T-cell (primary cell): ENCODE measurements around the gene TNC. TPM values are rescaled to one million over a fixed set of nuclear protein-coding genes. Genes with fewer than 3 reads are reported as not detected.

Source experiments
- ATAC-seq, 4 experiments: fragments of 200-7000 bp in 3 of 4; fragments of 150-1000 bp in 1 of 4; cut with Tn5 transposase; replicated peaks in 1 of 4; 1 replicate in 3 of 4; 2 replicates in 1 of 4; pipeline ENCODE4 v1.10.0; 2021; ENCODE audit warnings: moderate library complexity in 3 of 4, mild to moderate bottlenecking in 2 of 4, moderate number of reproducible peaks in 1 of 4
- CTCF ChIA-PET, 2 donors: fragments of 300-600 bp; sonication (Branson Sonifier 250); formaldehyde crosslinking; loops; one replicate each; lab custom pipeline; 2022; ENCODE audit warnings: antibody characterized with exemption in 2 of 2; lab: Charles Lee
- POLR2A ChIA-PET, 2 donors: fragments of 300-600 bp; sonication (Branson Sonifier 250); formaldehyde crosslinking; loops; one replicate each; lab custom pipeline; 2022; ENCODE audit warnings: antibody characterized with exemption in 2 of 2; lab: Charles Lee
- DNase-seq, 35 experiments: peaks; one replicate each; pipeline versions ENCODE4 v3.0.0 to v3.0.0-alpha.2; 2013 to 2023
- H3K27ac ChIP-seq: one replicate; pipeline ENCODE4 v1.5.1; 2013; ENCODE audit warnings: low read length
- H3K27me3 ChIP-seq, 2 experiments: replicated peaks in 1 of 2; 1 replicate in 1 of 2; 2 replicates in 1 of 2; pipeline versions ENCODE4 v1.6.1 to v1.7.0; 2013; ENCODE audit warnings: low read length in 1 of 2, mixed read lengths in 1 of 2; ENCODE audit not compliant: control insufficient read depth in 2 of 2, insufficient read depth in 2 of 2; ENCODE audit errors: extremely low read depth in 1 of 2
- H3K36me3 ChIP-seq, 2 donors: 1 replicate in 1 of 2; 2 replicates in 1 of 2; pipeline versions ENCODE4 v1.6.1 to v1.7.0; 2013; ENCODE audit warnings: low read length in 1 of 2; ENCODE audit not compliant: control insufficient read depth in 2 of 2, insufficient read depth in 1 of 2; ENCODE audit errors: extremely low read depth in 1 of 2
- H3K4me1 ChIP-seq, 2 experiments: 1 replicate in 1 of 2; 2 replicates in 1 of 2; pipeline versions ENCODE4 v1.6.1 to v1.7.0; 2013; ENCODE audit warnings: low read length in 2 of 2, mixed read lengths in 1 of 2; ENCODE audit not compliant: insufficient read depth in 2 of 2, control insufficient read depth in 1 of 2; ENCODE audit errors: extremely low read depth in 1 of 2
- H3K4me3 ChIP-seq, 2 donors: 1 replicate in 1 of 2; 2 replicates in 1 of 2; pipeline versions ENCODE4 v1.5.1 to v1.7.0; 2013; ENCODE audit warnings: mild to moderate bottlenecking in 2 of 2, low read length in 1 of 2, moderate library complexity in 1 of 2; ENCODE audit not compliant: control insufficient read depth in 1 of 2; ENCODE audit errors: extremely low read depth in 1 of 2
- H3K9me3 ChIP-seq: 2 replicates; pipeline ENCODE4 v1.7.0; 2013
- H3K27ac Mint-ChIP-seq, 2 donors: one replicate each; pipeline ENCODE4 v1.8.0; 2020 to 2021; ENCODE audit warnings: mild to moderate bottlenecking in 2 of 2, mixed read lengths in 2 of 2
- H3K27me3 Mint-ChIP-seq, 2 donors: one replicate each; pipeline ENCODE4 v1.8.0; 2021 to 2022; ENCODE audit warnings: mixed read lengths in 2 of 2
- H3K36me3 Mint-ChIP-seq: one replicate; pipeline ENCODE4 v1.8.0; 2021; ENCODE audit warnings: mixed read lengths
- H3K4me1 Mint-ChIP-seq, 3 donors: one replicate each; pipeline ENCODE4 v1.8.0; 2020 to 2022; ENCODE audit warnings: mixed read lengths in 3 of 3, mild to moderate bottlenecking in 1 of 3
- H3K4me3 Mint-ChIP-seq, 3 donors: one replicate each; pipeline ENCODE4 v1.8.0; 2020 to 2022; ENCODE audit warnings: mild to moderate bottlenecking in 3 of 3, mixed read lengths in 3 of 3, moderate library complexity in 3 of 3
- H3K9me3 Mint-ChIP-seq, 3 donors: one replicate each; pipeline ENCODE4 v1.8.0; 2020 to 2022; ENCODE audit warnings: mixed read lengths in 3 of 3
- WGBS: methylation state at CpG from one replicate; pipeline ENCODE4 v1.1.5; 2013; ENCODE audit warnings: missing lambda C conversion rate; ENCODE audit not compliant: insufficient coverage; 5-methylcytosine and 5-hydroxymethylcytosine counted together
- total RNA-seq, 35 experiments: library from RNA in 6 of 35; stranded (reverse) in 6 of 35; fragments of 120-200 nt in 1 of 35; gene quantifications; one replicate each; pipeline versions ENCODE4 v1.2.1 to v1.2.4 and lab custom pipeline; 2013 to 2026

TNC gene
- total RNA-seq, 5 donors from 2014 or later (not counting 1 experiment from before 2014, with no cell fraction given), result 0.16 to 0.29 (median 0.20) TPM; not detected in 2

GRCh38 chr9:115022760-115023434 is 95.1 kb downstream of the TNC start:
- ChIA-PET POLR2A (no interaction called here), CTCF (interaction anchor here in 1 of 2 donors (1.4 kb wide), 1 partner anchor 10 kb away, joined by 3 read pairs; no protein-coding TSS in a partner anchor)
- H3K9me3 ChIP-seq, result no peaks in the 10 kb centered on the region
- Mint-ChIP-seq H3K9me3 (no peaks in the 10 kb centered on the region), H3K27ac (no peak overlapping the region), H3K27me3 (no peaks in the 10 kb centered on the region), H3K36me3 (no peaks in the 10 kb centered on the region), H3K4me1 (peaks cover 0 to 3% (median 0%) of the 10 kb centered on the region in 3 donors), H3K4me3 (no peak overlapping the region)
- no peaks in the 10 kb centered on the region for H3K4me1 ChIP-seq
- 93% methylated on average over 3 of the region's 6 CpGs for WGBS
- no peak overlapping the region for H3K27ac ChIP-seq
- no peak overlapping the region for H3K4me3 ChIP-seq
- DNase-seq (no peak), ATAC-seq (no peak)
- peaks cover 0 to 3% of the 10 kb centered on the region in 2 experiments for H3K27me3 ChIP-seq
- no peaks in the 10 kb centered on the region for H3K36me3 ChIP-seq

GRCh38 chr9:115018547-115019435 is 99.2 kb downstream of the TNC start:
- no peak overlapping the region for H3K4me3 ChIP-seq
- H3K36me3 ChIP-seq, result no peaks in the 10 kb centered on the region
- peaks cover 5 to 8% (median 6%) of the 10 kb centered on the region in 3 donors for H3K4me1 Mint-ChIP-seq
- DNase-seq (no peak), ATAC-seq (no peak)
- peaks cover 0 to 7% of the 10 kb centered on the region in 2 donors for H3K27me3 Mint-ChIP-seq
- POLR2A ChIA-PET, result no interaction called here
- H3K9me3 Mint-ChIP-seq, result no peaks in the 10 kb centered on the region
- H3K27ac Mint-ChIP-seq, result no peak overlapping the region
- CTCF ChIA-PET, result no interaction called here
- 56% methylated on average over 1 of the region's 8 CpGs for WGBS
- peaks cover 0 to 3% of the 10 kb centered on the region in 2 experiments for H3K4me1 ChIP-seq
- H3K4me3 Mint-ChIP-seq, result no peak overlapping the region
- H3K9me3 ChIP-seq, result no peaks in the 10 kb centered on the region
- no peak overlapping the region for H3K27ac ChIP-seq
- no peaks in the 10 kb centered on the region for H3K36me3 Mint-ChIP-seq
- H3K27me3 ChIP-seq, result peaks cover 0 to 4% of the 10 kb centered on the region in 2 experiments

DNA sequence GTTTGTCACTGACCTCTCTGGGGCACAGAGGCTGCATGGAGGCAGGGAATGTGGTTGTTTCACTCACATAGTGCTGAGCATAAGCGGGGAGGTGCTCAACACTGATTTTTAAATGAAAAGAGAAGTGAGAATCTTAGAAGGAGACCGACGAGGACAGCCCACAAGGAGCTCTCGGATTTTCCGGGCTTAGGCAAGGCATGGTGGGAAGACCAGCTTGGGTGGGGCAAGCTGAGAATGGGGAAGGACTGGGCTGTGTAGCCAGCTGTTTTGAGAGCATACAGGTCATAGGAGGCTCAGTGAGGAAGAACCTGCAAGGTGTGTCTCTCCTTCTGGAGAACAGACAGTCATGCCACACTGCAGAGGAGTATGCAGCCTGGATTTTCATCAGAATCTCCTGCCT is 101.6 kb downstream of the TNC start:
- Mint-ChIP-seq H3K4me3 (no peak overlapping the region), H3K27ac (no peak overlapping the region), H3K9me3 (no peaks in the 10 kb centered on the region), H3K36me3 (no peaks in the 10 kb centered on the region), H3K27me3 (peaks cover 0 to 7% of the 10 kb centered on the region in 2 donors), H3K4me1 (peaks cover 13 to 14% (median 13%) of the 10 kb centered on the region in 3 donors)
- Histone ChIP-seq H3K27ac (no peak overlapping the region), H3K27me3 (peaks cover 0 to 4% of the 10 kb centered on the region in 2 experiments), H3K9me3 (no peaks in the 10 kb centered on the region), H3K36me3 (no peaks in the 10 kb centered on the region), H3K4me1 (peaks cover 0 to 5% of the 10 kb centered on the region in 2 experiments), H3K4me3 (no peak overlapping the region)
- 100% methylated on average over 4 of the region's 5 CpGs for WGBS
- ATAC-seq (no peak), DNase-seq (no peak)
- CTCF ChIA-PET, result interaction anchor here (0.7 to 4.0 kb wide), 4 partner anchors 278 to 344 kb away, joined by 3 to 34 read pairs (median 9); partner anchors contain the start of gene TEX48 (in 1 of the 2)
- POLR2A ChIA-PET, result no interaction called here

DNA sequence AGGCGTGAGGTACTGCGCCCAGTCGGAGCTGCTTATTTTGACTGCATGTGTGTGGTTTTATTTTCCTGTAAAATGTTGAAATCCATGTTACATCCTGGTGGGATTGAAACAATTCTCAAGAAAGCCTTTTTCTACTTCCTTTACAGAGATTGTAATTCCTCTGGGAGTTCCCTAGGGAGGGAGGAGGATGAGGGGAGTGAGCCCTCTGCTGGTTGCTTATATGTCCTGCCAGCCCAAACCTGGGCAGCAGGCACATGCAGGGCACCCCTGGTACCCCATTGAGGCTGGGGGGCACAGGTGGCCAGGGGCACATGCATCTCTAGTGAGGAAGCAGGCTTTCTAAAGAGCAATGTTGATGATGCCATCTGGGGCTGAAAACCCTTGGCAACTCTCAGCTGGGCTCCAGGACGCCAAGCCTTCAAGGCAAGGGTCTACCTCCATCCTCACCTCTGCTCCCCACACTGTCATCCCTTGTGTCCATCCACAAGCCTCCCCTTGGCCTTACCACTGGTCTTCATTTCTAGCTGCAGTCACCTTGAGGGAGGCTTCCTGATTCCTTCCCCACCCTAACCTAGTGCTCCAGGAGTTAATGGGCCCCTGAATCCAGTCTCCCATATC is 102.8 kb downstream of the TNC start:
- no peak overlapping the region for H3K27ac Mint-ChIP-seq
- no CpG with 5 or more reads among the region's 4 CpGs for WGBS
- Histone ChIP-seq H3K4me1 (peaks cover 0 to 5% of the 10 kb centered on the region in 2 experiments), H3K9me3 (no peaks in the 10 kb centered on the region), H3K36me3 (no peaks in the 10 kb centered on the region), H3K4me3 (no peak overlapping the region), H3K27ac (no peak overlapping the region), H3K27me3 (peaks cover 0 to 4% of the 10 kb centered on the region in 2 experiments)
- no peak for DNase-seq
- POLR2A ChIA-PET, result no interaction called here
- no peaks in the 10 kb centered on the region for H3K9me3 Mint-ChIP-seq
- H3K36me3 Mint-ChIP-seq, result no peaks in the 10 kb centered on the region
- peaks cover 13 to 19% (median 14%) of the 10 kb centered on the region in 3 donors for H3K4me1 Mint-ChIP-seq
- H3K27me3 Mint-ChIP-seq, result peaks cover 0 to 7% of the 10 kb centered on the region in 2 donors
- CTCF ChIA-PET, result interaction anchor here (0.7 to 4.0 kb wide), 22 partner anchors 17 to 612 kb away, joined by 3 to 34 read pairs (median 4); partner anchors contain the start of gene TEX48 (in 2 of the 2)
- ATAC-seq, result peak in 1 of 4 experiments; percentile 23
- H3K4me3 Mint-ChIP-seq, result no peak overlapping the region

DNA sequence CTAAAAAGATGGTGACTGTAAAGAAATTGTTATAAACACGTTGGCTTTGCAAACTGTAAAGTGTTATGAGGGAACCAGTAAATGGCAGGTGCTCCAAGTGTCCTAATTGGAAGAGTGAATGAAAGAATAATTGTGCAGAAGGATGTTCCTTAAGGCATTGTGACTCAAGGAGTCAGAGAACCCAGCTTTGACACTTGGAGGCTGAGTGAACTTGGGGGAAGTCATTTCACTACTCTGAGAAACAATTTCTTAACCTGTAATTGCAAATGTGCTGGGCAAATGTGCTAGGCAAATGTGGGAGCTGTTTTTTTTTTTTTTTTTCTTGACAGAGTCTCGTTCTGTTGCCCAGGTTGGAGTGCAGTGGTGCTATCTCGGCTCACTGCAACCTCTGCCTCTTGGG is 103.5 kb downstream of the TNC start:
- ChIA-PET CTCF (interaction anchor here (0.6 to 4.0 kb wide), 32 partner anchors 18 to 698 kb away, joined by 3 to 34 read pairs (median 4); partner anchors contain the start of gene TEX48 (in 1 of the 2)), POLR2A (interaction anchor here in 1 of 2 donors (0.5 to 0.6 kb wide), 3 partner anchors 85 to 338 kb away, joined by 3 to 13 read pairs (median 3); no protein-coding TSS in a partner anchor)
- no peak for DNase-seq
- 55% methylated on average over 1 of the region's 3 CpGs for WGBS
- Histone ChIP-seq H3K36me3 (no peaks in the 10 kb centered on the region), H3K27me3 (peaks cover 0 to 4% of the 10 kb centered on the region in 2 experiments), H3K27ac (no peak overlapping the region), H3K4me1 (peaks cover 0 to 5% of the 10 kb centered on the region in 2 experiments), H3K4me3 (no peak overlapping the region), H3K9me3 (no peaks in the 10 kb centered on the region)
- ATAC-seq, result no peak
- peaks cover 0 to 7% of the 10 kb centered on the region in 2 donors for H3K27me3 Mint-ChIP-seq
- no peaks in the 10 kb centered on the region for H3K9me3 Mint-ChIP-seq
- peaks cover 13 to 19% (median 14%) of the 10 kb centered on the region in 3 donors for H3K4me1 Mint-ChIP-seq
- H3K36me3 Mint-ChIP-seq, result no peaks in the 10 kb centered on the region
- H3K4me3 Mint-ChIP-seq, result no peak overlapping the region
- H3K27ac Mint-ChIP-seq, result no peak overlapping the region
